ENCODE measurements around the gene DOCK3.
A peak's percentile ranks its signal among the peaks of the same experiment; 100 is the strongest.
"Not testable (repeated sequence)": the region's sequence is repeated elsewhere in the genome, so short reads cannot be mapped to it uniquely, and the experiment has no call there.

DOCK3 gene

DNA sequence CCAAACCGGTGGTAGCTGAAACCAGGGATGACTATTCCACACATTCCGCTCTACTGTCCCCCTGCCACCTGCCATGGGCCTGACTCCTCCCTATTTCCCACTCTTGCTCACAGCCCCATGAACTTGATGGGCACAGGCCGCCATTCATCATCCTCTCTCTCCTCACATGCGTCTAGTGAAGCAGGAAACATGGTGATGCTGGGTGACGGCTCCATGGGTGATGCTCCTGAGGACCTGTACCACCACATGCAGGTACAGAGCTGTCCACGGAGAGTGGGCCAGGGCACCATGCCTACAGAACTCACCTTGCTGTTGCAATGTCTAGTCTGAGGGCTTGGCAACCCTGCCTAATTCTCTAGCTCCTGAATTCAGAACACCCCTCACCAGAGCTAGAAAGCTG is 687.0 kb downstream of the DOCK3 start:
- DNase-seq (ENCODE audit: low spot score): no peak

DNA sequence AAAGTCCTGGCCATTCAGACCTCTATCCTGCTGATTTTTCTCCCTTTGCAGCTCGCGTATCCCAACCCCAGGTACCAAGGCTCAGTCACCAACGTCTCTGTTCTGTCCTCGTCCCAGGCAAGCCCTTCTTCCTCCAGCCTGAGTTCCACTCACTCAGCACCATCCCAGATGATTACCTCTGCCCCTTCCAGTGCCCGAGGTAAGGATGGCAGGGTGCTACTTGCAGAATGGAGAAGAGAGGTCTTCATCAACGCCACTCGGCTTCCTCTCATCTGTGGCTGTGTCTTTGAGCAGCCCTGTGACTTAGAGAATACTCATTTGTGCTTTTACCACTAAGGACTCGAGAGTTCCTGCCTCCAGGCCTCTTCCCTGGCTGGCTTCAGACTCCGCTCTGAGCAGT is 687.7 kb downstream of the DOCK3 start:
- DNase-seq (ENCODE audit: low spot score): no peak

DNA sequence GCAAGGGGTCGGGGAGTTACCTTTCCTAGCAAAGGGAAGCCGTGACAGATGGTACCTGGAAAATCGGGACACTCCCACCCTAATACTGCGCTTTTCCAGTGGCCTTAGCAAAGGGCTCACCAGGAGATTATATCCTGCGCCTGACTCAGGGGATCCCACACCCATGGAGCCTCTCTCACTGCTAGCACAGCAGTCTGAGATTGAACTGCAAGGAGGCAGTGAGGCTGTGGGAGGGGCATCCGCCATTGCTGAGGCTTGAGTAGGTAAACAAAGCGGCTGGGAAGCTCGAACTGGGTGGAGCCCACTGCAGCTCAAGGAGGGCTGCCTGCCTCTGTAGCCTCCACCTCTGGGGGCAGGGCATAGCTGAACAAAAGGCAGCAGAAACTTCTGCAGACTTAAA is 693.5 kb downstream of the DOCK3 start:
- DNase-seq (ENCODE audit: low spot score): not testable (repeated sequence)

DNA sequence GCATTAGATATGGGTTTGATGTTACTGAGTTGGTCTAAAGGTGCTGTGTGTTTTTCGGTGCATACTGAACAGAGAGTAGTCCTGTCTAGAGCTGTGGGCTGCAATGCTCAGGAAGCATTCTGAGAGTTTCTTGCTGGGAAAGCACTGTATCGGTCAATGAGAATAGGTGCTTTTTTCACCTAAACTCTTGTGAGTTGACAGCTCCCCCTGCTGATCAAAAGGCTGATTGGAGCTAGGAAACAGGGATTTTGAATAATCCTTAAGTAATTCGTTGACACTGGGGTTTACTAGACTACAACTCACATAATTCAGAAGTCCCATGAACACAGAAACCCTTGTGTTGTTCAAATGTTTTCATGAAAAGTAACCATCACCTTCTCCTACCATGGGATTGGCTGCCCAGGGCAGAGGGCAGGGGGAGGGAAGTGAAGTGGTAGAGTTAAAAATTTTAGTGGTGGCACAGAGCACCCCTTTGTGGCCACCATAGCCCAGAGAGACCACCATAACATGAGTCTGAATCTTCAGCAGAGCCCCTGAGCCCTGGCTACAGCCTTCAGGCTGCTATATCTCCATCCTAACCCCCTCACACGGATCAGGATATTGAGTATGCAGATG is 697.3 kb downstream of the DOCK3 start:
- DNase-seq (ENCODE audit: low spot score): peak; percentile 73

DNA sequence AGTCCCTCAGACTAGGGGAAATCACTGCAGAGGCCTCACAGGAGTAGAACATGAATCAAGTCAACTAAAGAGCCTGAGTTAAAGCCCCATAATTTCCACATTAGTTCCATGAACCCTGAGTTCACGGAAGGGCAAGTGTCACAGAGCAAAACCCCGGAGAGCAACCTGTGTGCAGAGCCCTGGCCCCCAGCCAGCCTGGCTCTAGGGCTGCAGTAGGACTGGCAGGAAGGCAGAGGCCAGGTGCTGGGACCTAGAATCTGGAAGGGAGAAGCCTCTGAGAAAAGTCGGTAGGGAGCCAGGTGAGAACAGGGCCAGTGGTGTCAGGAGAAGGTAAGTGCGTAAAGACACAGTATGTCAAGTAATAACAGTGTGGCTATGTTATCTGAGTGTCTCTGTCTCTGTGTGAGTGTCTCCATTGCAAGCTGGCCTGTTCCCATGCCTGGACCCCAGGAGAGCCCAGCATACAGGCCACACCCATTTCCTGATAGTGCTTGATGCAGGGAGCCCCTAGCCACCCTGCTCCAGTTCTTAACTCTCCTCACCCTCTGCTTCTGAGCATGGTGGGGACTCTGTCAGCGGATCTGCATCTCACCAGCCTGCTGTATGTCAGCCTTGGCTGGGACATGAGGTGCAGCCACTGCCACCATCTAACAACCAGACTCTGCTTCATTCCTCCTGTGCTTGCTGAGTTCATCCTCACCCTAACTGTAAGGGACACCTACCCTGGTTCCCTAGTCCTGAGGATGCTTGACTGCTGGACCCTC is 699.1 kb downstream of the DOCK3 start:
- no peak for DNase-seq (ENCODE audit: low spot score)

DNA sequence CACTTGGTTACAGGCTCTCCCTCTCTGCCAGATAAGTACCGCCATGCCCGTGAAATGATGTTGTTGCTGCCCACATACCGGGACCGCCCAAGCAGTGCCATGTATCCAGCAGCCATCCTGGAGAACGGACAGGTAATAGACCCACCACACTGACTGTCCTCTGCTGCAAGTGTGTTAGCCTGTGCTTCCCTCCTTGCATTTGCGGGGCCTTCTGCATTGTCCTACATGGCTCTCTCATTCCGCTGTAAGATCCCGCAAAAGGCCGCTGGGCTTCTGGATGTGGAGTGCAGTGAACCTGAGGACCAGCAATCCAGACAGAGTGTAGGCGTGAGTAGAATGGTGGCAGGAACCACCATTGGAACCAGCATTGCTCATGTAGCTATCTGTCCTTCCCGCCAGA is 699.7 kb downstream of the DOCK3 start:
- DNase-seq (ENCODE audit: low spot score): no peak

DNA sequence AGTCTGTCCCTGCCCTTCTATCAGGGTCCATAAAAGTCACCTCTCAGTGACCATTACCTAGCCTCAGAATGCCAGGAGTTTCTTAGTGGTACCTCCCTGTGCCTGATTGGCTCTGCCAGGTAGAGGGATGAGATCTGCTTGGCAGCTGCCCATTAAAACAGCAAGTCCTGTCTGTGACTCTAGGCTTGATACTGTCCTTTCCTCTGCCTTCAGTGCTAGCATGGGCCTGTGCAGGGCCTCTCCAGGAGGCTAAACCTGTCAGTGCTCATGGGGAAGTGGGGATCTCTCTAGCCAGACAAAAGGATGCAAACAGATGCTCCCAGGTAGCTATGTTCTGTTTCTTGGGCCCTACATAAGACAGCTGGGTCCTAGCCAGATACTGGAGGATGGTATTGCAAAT is 700.4 kb downstream of the DOCK3 start:
- no peak for DNase-seq (ENCODE audit: low spot score)

DNA sequence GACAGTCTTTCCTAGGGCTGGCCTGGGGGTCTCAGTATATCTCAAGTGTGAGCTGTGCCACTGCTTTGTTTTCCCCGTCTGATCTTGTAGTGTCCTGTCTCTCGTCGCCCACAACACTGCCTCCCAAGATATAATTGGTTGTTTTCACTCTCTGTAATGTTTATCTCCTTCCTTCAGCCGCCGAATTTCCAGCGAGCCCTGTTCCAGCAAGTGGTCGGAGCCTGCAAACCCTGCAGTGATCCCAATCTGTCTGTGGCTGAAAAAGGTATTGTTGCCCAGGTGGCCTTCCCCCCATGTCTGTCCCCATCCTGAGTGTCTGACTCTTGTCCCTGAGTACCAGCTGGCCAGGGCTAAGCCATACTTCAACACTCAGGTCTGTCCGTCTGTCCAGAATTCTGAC is 700.8 kb downstream of the DOCK3 start:
- DNase-seq (ENCODE audit: low spot score): no peak

DNA sequence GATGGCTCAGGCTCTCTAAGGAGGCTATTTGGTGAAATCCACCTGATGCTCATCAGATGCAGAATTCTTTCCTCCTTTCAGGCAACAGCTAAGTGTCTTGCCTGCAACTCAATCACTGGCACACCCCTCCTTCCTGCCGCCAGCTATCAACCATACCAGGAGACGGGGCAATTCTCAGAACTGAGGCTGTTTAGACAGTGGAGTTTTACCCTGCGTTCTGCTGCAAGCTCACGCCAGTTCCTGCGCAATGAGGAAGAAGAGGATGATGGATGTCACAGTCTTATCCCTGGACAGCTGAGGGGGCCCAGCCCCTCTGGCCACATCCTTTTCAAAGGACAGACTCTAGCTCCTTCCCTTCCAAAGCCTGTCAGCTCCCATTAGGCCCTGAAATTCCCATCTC is 703.3 kb downstream of the DOCK3 start:
- DNase-seq (ENCODE audit: low spot score): no peak

DNA sequence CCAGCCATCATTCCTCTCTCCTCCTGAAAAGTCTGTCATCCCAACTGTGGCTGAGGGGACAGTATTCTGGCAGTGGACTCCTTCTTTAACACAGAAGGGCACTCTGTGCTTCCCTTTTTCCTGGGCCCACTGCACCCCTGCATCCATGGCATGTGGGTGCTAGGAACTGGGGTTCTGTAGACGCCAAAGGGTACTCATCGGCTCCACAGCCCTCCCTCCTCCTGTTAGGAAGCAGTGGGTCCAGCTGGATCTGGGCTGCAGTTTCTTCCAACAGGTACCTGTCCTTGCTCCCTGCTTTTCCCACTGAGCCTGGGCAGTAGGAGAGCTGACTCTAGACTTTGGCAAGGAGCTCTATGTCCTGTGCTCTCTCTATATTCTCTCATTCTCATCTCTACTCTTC is 704.0 kb downstream of the DOCK3 start:
- DNase-seq (ENCODE audit: low spot score): no peak

DNA sequence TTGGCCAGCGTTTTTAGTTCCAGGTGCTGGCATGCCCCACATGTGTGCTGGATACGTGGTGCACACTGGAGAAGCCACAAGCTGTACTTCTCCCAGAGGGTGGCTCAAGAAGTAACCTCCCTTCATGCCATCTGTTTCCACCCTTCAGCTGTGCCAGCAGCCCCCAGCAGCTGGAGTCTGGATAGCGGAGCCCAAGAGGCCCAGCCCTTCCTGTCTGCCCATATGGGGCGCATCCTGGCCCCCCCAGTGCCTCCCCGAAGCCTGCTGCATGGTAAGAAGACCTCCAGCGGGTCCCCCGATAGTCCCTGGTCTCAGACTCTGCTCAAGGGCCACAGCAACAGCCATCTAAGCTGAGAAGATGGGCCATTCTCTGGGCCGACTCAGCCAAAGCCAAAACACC is 704.6 kb downstream of the DOCK3 start:
- DNase-seq (ENCODE audit: low spot score): no peak

DNA sequence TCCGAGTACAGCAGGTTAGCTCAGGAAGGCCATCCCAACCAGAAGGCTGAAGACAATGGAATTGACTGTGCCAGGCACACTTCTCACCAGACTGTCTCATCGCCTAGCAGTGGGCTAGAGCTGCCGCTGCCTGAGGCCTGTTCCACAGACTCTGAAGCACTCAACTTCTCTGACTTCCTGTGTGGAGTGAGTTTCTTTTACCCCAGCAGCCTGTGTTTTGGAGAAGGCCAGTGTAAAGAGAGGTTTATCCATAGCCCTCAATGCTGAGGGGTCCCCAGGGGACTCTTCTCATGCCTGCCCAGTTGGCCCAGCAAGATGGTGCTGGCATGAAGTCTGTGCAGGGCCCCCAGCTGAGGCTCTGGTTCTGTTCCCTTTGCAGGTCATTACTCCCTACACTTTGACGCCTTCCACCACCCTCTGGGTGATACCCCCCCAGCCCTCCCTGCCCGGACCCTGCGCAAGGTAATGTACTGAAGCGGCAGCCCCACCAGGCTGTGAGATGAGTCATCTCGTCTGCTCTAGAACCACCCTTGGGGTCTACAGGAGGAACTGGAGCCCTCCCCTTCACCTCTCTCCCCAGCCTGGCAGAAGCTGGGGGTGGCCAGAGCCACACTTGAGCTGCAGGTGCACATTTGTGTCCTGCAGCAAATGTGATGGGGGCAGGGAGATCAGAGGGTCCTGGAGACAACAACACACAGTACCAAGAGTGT is 705.2 kb downstream of the DOCK3 start:
- DNase-seq (ENCODE audit: low spot score): no peak

DNA sequence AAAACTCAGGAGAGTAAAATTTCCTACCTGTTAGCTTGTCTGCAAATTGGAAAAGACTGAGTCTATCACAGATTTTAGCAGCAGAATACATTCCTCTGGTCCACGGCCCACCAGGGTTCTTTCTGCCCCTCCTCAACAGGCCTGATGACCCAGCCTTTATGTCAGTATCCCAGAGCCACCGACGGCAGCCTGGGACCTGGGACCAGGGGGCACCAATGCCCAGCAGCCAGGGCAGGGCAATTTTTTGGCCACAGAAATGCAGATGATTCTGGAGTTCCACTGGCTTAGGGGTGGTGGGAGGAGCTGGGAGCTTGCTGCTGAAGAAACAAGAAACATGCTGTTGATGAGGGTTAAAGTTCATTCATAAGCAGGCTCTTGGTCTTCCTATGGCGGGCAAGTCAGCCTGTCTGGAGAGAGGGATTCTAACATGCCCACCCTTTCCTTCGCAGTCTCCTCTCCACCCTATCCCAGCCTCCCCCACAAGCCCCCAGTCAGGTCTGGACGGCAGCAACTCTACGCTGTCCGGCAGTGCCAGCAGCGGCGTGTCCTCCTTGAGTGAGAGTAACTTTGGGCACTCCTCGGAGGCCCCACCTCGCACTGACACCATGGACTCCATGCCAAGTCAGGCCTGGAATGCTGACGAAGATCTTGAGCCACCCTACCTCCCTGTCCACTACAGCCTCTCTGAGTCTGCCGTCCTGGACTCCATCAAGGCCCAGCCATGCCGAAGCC is 706.0 kb downstream of the DOCK3 start:
- no peak for DNase-seq (ENCODE audit: low spot score)

DNA sequence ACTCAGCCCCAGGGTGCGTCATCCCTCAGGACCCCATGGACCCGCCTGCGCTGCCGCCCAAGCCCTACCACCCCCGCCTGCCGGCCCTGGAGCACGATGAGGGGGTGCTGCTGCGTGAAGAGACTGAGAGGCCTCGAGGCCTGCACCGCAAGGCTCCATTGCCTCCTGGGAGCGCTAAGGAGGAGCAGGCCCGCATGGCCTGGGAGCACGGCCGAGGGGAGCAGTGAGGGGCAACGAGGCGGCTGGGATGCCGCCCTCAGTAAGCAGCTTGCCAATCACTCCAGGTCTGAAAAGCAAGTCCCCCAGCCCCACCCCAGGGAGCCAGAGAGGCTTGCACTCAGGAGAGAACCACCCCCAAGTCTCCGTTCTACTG is 706.6 kb downstream of the DOCK3 start:
- no peak for DNase-seq (ENCODE audit: low spot score)

DNA sequence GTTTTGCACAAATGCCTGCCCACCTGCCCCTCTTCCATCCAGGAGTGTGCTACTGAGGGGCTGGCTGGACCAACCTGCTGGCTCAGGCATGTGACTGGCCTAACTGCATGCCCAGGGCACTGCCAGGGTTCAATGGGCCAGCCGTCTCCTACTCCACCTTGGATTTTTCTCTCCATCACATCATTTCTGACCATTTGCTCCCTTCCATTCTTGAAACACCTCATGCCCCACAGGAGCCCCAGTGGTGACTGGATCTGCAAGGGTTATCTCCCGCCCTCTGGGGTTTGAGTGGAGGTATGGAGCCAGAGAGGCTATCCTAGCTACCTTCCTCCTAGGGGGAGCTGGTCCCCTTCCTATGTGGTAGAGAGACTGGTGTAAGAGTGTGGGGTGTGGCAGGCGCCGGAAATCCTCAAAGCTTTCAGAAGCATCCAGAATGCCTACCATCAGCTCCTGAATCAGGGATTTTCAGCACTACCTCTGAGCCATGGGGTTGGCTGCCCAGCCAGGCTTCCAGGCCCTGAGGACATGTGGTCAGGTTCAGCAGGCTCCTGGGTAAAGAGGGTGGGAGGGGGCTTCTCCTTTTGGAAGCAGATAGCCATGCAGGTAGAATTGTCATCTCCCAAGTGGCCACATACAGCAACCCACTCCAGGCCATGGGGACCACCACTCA is 707.5 kb downstream of the DOCK3 start:
- DNase-seq (ENCODE audit: low spot score): no peak

DNA sequence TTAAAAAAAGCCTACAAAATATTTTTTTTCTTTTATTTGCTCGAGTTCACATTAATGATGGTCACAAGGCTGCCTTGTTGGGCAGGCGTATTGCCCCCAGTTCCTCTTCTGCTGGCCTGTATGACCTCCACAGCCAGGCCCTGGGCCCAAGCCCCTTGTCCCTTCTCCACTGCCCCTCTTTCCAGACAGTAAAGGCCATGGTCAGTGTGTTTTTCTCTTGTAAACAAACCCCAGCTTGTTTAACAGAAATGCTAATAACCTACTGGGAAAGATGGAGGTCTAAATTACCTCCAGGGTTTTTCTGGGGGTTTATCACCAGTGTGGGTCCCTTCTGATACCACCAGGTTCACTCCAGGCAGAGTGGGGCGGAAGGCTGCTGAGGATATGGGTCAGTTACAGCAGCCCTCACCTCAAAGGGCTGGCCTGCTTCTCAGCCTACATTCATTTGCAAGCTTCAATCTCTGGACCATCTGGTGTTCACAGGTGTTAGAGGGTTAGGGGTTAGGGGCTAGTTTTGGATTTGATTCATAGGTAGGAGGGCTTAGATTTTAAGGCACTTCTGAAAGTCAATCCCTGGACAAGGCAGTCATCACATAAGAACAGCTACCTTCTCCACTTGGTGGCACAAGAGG is 708.3 kb downstream of the DOCK3 start:
- DNase-seq (ENCODE audit: low spot score): no peak

DNA sequence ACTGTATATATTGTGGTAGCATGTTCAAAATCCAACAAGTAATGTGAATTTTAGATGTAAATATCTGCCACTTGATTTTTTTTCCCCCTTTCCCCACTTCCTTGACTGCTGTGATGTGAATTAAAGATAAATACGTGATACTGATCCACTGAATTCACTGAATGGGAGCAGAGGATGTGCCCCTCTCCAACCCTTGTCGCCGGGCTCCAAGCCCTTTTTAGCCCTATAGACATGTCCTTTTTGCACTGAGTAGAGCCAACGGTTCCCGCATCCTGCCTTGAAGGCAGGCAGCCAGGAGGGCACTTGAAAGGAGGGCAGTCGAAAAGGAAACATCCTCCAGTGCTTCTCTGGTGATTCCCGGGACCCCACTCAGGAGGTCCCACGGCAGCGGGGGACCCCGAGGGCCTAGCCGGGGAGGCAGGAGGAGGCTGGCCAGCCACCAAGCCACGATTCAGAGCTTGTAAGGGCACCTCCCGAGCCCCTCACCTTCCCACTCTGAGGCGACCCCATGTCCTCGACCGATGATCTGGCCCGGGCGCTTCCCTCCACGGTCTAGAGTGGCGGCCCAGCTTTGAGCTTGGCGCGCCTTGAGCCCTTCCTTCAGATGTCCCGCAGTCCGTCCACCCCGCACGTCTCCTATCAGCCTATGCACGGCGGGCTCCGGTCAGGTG is 709.5 kb downstream of the DOCK3 start:
- DNase-seq (ENCODE audit: low spot score): no peak

DNA sequence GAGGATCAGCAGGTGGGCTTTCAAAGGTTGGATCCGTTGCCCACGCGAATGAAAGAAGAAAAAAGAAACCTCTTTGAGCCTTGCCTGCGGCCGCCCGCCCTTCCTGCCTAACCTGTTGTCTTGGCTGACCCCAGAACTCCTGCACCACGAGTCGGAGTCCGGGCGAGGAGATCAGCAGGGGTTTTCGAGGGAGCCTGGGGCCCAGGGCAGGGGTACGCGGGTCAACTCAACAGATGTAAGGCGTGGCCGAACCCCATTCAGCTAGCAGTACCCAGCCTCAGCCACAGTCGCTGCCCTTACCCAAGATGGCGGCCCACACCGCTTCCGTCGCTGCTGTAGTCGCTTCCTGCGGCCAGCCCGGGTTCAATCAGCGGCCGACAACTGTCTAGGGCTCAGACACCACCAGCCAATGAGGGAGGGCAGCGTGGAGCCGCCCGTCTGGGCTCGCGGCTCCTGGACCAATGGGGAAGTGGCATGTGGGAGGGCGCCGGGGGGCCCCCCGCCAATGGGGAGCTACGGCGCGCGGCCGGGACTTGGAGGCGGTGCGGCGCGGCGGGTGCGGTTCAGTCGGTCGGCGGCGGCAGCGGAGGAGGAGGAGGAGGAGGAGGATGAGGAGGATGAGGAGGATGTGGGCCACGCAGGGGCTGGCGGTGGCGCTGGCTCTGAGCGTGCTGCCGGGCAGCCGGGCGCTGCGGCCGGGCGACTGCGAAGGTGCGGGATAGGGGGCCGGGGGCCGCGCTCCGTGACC is 710.2 kb downstream of the DOCK3 start, which contains the start of gene MANF:
TSS of gene MANF (plus strand) at position 566 of the 748 bp plus-strand sequence. CDS start at position 618, 52 bp downstream.
- DNase-seq (ENCODE audit: low spot score): peak; percentile 100

DNA sequence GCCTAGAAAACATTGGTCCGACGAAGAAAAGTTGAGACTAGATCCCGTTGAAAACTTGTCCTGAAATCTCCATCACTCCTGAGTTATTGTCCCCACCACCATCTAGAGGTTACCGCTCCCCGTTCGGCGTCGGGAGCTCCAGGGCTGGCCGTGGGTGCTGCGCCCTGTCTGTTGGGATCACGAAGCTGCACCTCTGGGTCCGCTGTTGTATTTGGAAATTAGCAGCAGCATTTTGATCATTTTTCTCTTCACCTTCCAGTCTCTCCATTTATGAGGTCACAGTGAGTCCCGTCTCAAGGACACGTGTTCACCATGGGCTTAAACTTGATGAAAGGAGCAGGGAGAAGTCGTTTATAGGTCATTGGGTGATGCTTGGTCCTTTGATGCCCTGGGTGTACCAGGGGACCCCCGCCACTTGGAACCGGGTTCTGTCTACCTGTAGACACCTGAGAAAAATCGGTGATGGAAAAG is 710.9 kb downstream of the DOCK3 start:
- no peak for DNase-seq (ENCODE audit: low spot score)

Measured in COLO829 (cell line).